SK-N-MC (cell line): ENCODE results near the gene DCDC2.

Experiments
- EZH2 ChIP-seq: fragments of 200-600 bp; sonication (generic); IDR thresholded peaks from one replicate; pipeline ENCODE4 v1.6.1; 2017; ENCODE audit warnings: antibody characterized with exemption
- FOXP2 ChIP-seq: optimal IDR thresholded peaks from 2 replicates; pipeline ENCODE3; 2011; ENCODE audit warnings: mild to moderate bottlenecking, moderate library complexity; ENCODE audit not compliant: insufficient read depth; ENCODE audit errors: extremely low read length, control extremely low read depth
- POLR2AphosphoS5 ChIP-seq: IDR thresholded peaks from 2 replicates; pipeline ENCODE4 v1.6.1; 2012; ENCODE audit warnings: mild to moderate bottlenecking, low read depth, low read length, borderline replicate concordance

GRCh38 chr6:24194978-24195700, 162.7 kb downstream of the DCDC2 start:
- TF ChIP-seq POLR2AphosphoS5 (no peak), EZH2 (no peak), FOXP2 (no peak)
